Measurements from ENCODE around the gene XXYLT1. TPM values are rescaled to one million over a fixed set of nuclear protein-coding genes. Genes with fewer than 3 reads are reported as not detected.

The XXYLT1 gene
- total RNA-seq, 1 donor from 2014 or later: 22.3 TPM

GRCh38 chr3:195153653-195154052 is 117.3 kb downstream of the XXYLT1 start:
- H3K27ac Mint-ChIP-seq (ENCODE audit: unreplicated experiment): peak overlapping the region; percentile 94
- H3K27me3 Mint-ChIP-seq (ENCODE audit: unreplicated experiment): peaks cover 7% of the 10 kb centered on the region
- H3K4me3 Mint-ChIP-seq (ENCODE audit: unreplicated experiment): peak overlapping the region; percentile 75
- TF ChIP-seq CTCF (IDR thresholded peaks at IDR 0.05; ENCODE audit: partially characterized antibody, unreplicated experiment): no peak
- no peak for DNase-seq
- H3K4me1 Mint-ChIP-seq (ENCODE audit: low read depth, unreplicated experiment): peaks cover 59% of the 10 kb centered on the region
- no peaks in the 10 kb centered on the region for H3K36me3 Mint-ChIP-seq (ENCODE audit: unreplicated experiment)
- peaks cover 6% of the 10 kb centered on the region for H3K9me3 Mint-ChIP-seq (ENCODE audit: unreplicated experiment)

DNA sequence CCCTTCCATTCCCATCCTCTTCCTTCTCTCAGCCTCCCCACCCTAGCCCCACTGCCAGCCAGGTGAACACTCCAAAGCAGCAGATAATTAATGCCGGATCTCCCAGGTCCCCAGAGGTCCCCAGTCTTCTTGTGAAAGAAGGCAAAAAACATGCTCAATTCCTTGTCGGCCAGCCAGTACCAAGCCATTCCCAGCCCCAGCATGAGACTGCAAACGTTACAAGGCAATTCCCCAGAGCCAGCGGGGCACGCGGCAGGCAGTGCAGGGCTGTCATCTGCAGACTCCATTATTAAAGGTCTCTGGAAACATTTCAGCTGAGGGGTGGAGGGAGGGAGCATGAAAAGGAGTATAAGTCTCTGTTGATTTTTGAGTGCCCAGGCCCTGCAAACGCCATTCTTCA is 117.8 kb downstream of the XXYLT1 start:
- H3K27ac Mint-ChIP-seq (ENCODE audit: unreplicated experiment): peak overlapping the region; percentile 94
- peaks cover 7% of the 10 kb centered on the region for H3K9me3 Mint-ChIP-seq (ENCODE audit: unreplicated experiment)
- no peaks in the 10 kb centered on the region for H3K36me3 Mint-ChIP-seq (ENCODE audit: unreplicated experiment)
- H3K27me3 Mint-ChIP-seq (ENCODE audit: unreplicated experiment): peaks cover 7% of the 10 kb centered on the region
- H3K4me1 Mint-ChIP-seq (ENCODE audit: low read depth, unreplicated experiment): peaks cover 64% of the 10 kb centered on the region
- DNase-seq: peak; percentile 77
- no peak for TF ChIP-seq CTCF (IDR thresholded peaks at IDR 0.05; ENCODE audit: partially characterized antibody, unreplicated experiment)
- H3K4me3 Mint-ChIP-seq (ENCODE audit: unreplicated experiment): peak overlapping the region; percentile 75

DNA sequence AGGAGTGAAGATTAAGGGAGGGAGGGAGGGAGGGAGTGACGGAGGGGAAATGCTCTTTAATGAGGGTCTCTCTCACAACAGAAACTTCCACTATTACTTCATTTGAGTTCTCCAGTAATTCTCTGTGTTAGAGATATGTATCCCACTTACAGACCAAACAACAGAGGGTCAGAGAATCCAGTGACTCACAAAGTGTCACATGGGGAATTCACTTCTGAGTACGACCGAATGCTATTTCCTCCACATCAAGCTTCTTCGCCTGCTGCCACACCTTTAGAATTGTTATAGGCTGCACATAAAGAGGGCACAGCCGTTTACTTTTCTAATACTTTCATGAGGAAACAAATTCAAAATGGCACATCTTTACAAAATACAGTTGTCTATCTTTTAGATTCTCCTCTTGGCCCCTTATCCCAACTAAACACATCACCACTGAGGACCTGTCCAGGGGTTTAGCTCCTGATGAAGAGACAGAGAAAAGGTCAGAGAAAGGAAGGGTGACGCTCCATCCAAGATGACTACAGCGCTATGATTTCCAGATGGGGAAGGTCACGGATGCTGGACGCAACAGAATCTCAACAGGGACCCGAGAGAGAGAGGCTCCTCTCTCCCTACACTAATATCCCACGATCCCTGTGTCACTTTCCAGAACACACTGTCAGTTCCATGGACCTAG is 119.0 kb downstream of the XXYLT1 start:
- DNase-seq: no peak
- H3K9me3 Mint-ChIP-seq (ENCODE audit: unreplicated experiment): peaks cover 4% of the 10 kb centered on the region
- H3K4me3 Mint-ChIP-seq (ENCODE audit: unreplicated experiment): no peak overlapping the region
- peaks cover 72% of the 10 kb centered on the region for H3K4me1 Mint-ChIP-seq (ENCODE audit: low read depth, unreplicated experiment)
- H3K27me3 Mint-ChIP-seq (ENCODE audit: unreplicated experiment): peaks cover 4% of the 10 kb centered on the region
- no peaks in the 10 kb centered on the region for H3K36me3 Mint-ChIP-seq (ENCODE audit: unreplicated experiment)
- no peak for TF ChIP-seq CTCF (IDR thresholded peaks at IDR 0.05; ENCODE audit: partially characterized antibody, unreplicated experiment)
- H3K27ac Mint-ChIP-seq (ENCODE audit: unreplicated experiment): peak overlapping the region; percentile 10

DNA sequence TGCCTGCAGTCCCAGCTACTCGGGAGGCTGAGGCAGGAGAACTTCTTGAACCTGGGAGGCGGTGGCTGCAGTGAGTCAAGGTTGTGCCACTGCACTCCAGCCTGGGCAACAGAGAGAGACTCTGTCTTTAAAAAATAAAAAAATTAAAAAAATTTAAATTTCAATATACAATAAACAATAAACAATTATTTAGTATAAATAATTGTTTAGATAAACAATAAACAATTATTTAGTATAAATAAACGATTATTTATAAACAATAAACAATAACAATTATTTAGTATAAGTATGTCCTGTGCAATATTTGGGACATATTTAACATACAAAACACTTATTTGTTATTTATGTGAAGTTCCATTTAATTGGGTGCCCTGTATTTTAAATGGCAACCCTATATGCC is 119.6 kb downstream of the XXYLT1 start:
- no peak for TF ChIP-seq CTCF (IDR thresholded peaks at IDR 0.05; ENCODE audit: partially characterized antibody, unreplicated experiment)
- no peak for DNase-seq
- Mint-ChIP-seq H3K27me3 (ENCODE audit: unreplicated experiment) (peaks cover 4% of the 10 kb centered on the region), H3K36me3 (ENCODE audit: unreplicated experiment) (no peaks in the 10 kb centered on the region), H3K9me3 (ENCODE audit: unreplicated experiment) (peaks cover 4% of the 10 kb centered on the region), H3K27ac (ENCODE audit: unreplicated experiment) (no peak overlapping the region), H3K4me3 (ENCODE audit: unreplicated experiment) (no peak overlapping the region), H3K4me1 (ENCODE audit: low read depth, unreplicated experiment) (peaks cover 73% of the 10 kb centered on the region)

Data from glutamatergic neuron (in vitro differentiated cells).